HEK293 (cell line): ENCODE measurements around the gene LRRK1.

ENCODE experiments used
- CTCF ChIA-PET: fragments of 350-600 bp; formaldehyde crosslinking; extraction: SDS; loops from one replicate; lab custom pipeline; 2021; ENCODE audit warnings: antibody characterized with exemption; lab: Yijun Ruan, JAX
- POLR2A ChIA-PET: fragments of 300-600 bp; formaldehyde crosslinking; extraction: SDS; loops from one replicate; lab custom pipeline; 2020; ENCODE audit warnings: antibody characterized with exemption, inconsistent platforms; lab: Yijun Ruan, JAX
- H3K27ac ChIP-seq: fragments of 200-500 bp; sonication (Bioruptor generic); 2 replicates; pipeline ENCODE4 v1.5.1; 2014; ENCODE audit warnings: low read depth, low read length, control low read depth, inconsistent platforms; ENCODE audit errors: extremely low read depth
- H3K36me3 ChIP-seq, 2 experiments: fragments of 200-500 bp in 1 of 2; sonication (Bioruptor generic) in 1 of 2; 1 replicate in 1 of 2; 2 replicates in 1 of 2; pipeline ENCODE4 v1.5.1; 2014 to 2017; ENCODE audit warnings: inconsistent platforms in 2 of 2, low read length in 2 of 2; ENCODE audit not compliant: control insufficient read depth in 2 of 2, insufficient read depth in 1 of 2
- H3K4me1 ChIP-seq: fragments of 200-500 bp; sonication (Bioruptor generic); 2 replicates; pipeline ENCODE4 v1.5.1; 2014; ENCODE audit warnings: mild to moderate bottlenecking, low read length, inconsistent platforms; ENCODE audit not compliant: control insufficient read depth, insufficient read depth
- H3K4me3 ChIP-seq: 2 replicates; pipeline ENCODE4 v1.5.1; 2011; ENCODE audit warnings: low read depth, mild to moderate bottlenecking, control low read depth, low read length, moderate library complexity
- H3K9me3 ChIP-seq: fragments of 200-500 bp; sonication (Bioruptor generic); 2 replicates; pipeline ENCODE4 v1.5.1; 2014; ENCODE audit warnings: low read depth, low read length, inconsistent platforms; ENCODE audit not compliant: control insufficient read depth, insufficient read depth
- PATZ1 ChIP-seq: fragments of 450-650 bp; formaldehyde crosslinking; IDR thresholded peaks from 2 replicates; pipeline ENCODE4 v1.5.1; 2016; ENCODE audit warnings: missing biosample characterization, missing genetic modification characterization
- REPIN1 ChIP-seq: fragments of 450-650 bp; formaldehyde crosslinking; IDR thresholded peaks from 2 replicates; pipeline ENCODE4 v1.5.1; 2017; ENCODE audit warnings: missing biosample characterization, missing genetic modification characterization, low read depth
- TSHZ1 ChIP-seq: fragments of 450-650 bp; formaldehyde crosslinking; IDR thresholded peaks from 2 replicates; pipeline ENCODE4 v1.5.1; 2016; ENCODE audit warnings: missing biosample characterization, missing genetic modification characterization, borderline replicate concordance
- ZBTB10 ChIP-seq: fragments of 450-650 bp; formaldehyde crosslinking; IDR thresholded peaks from 2 replicates; pipeline ENCODE4 v1.5.1; 2016; ENCODE audit warnings: missing biosample characterization, missing genetic modification characterization
- ZBTB11 ChIP-seq: fragments of 450-650 bp; formaldehyde crosslinking; conservative IDR thresholded peaks from 2 replicates; pipeline ENCODE4 v1.5.1; 2016; ENCODE audit warnings: low read depth, missing biosample characterization, missing genetic modification characterization
- ZNF132 ChIP-seq: fragments of 450-650 bp; formaldehyde crosslinking; IDR thresholded peaks from 2 replicates; pipeline ENCODE4 v1.5.1; 2017; ENCODE audit warnings: missing biosample characterization, missing genetic modification characterization, borderline replicate concordance
- ZNF18 ChIP-seq: fragments of 450-650 bp; formaldehyde crosslinking; IDR thresholded peaks from 2 replicates; pipeline ENCODE4 v1.5.1; 2016; ENCODE audit warnings: missing biosample characterization, missing genetic modification characterization
- ZNF184 ChIP-seq: fragments of 450-650 bp; IDR thresholded peaks from 2 replicates; pipeline ENCODE4 v1.5.1; 2018; ENCODE audit warnings: missing biosample characterization, mild to moderate bottlenecking, missing genetic modification characterization
- ZNF221 ChIP-seq: fragments of 450-650 bp; formaldehyde crosslinking; IDR thresholded peaks from 2 replicates; pipeline ENCODE4 v1.5.1; 2017; ENCODE audit warnings: missing biosample characterization, missing genetic modification characterization, borderline replicate concordance
- ZNF391 ChIP-seq: fragments of 450-650 bp; formaldehyde crosslinking; IDR thresholded peaks from 2 replicates; pipeline ENCODE4 v1.5.1; 2016; ENCODE audit warnings: low read depth, missing biosample characterization, missing genetic modification characterization, borderline replicate concordance
- ZNF423 ChIP-seq: fragments of 450-650 bp; formaldehyde crosslinking; IDR thresholded peaks from 2 replicates; pipeline ENCODE4 v1.5.1; 2016; ENCODE audit warnings: missing biosample characterization, missing genetic modification characterization
- ZNF501 ChIP-seq: fragments of 450-650 bp; formaldehyde crosslinking; IDR thresholded peaks from 2 replicates; pipeline ENCODE4 v1.5.1; 2016; ENCODE audit warnings: missing biosample characterization, missing genetic modification characterization
- ZNF549 ChIP-seq: fragments of 450-650 bp; IDR thresholded peaks from 2 replicates; pipeline ENCODE4 v1.5.1; 2018; ENCODE audit warnings: missing biosample characterization, missing genetic modification characterization, mild to moderate bottlenecking, inconsistent platforms, moderate library complexity
- ZNF558 ChIP-seq: fragments of 450-650 bp; formaldehyde crosslinking; IDR thresholded peaks from 2 replicates; pipeline ENCODE4 v1.5.1; 2016; ENCODE audit warnings: missing biosample characterization, missing genetic modification characterization
- ZNF610 ChIP-seq: fragments of 450-650 bp; formaldehyde crosslinking; IDR thresholded peaks from 2 replicates; pipeline ENCODE4 v1.5.1; 2016; ENCODE audit warnings: missing biosample characterization, missing genetic modification characterization, borderline replicate concordance
- ZNF624 ChIP-seq: fragments of 450-650 bp; formaldehyde crosslinking; IDR thresholded peaks from 2 replicates; pipeline ENCODE4 v1.5.1; 2017; ENCODE audit warnings: missing biosample characterization, missing genetic modification characterization
- ZNF629 ChIP-seq: fragments of 450-650 bp; formaldehyde crosslinking; IDR thresholded peaks from 2 replicates; pipeline ENCODE4 v1.5.1; 2017; ENCODE audit warnings: missing biosample characterization, missing genetic modification characterization
- ZNF664 ChIP-seq: fragments of 450-650 bp; formaldehyde crosslinking; IDR thresholded peaks from 2 replicates; pipeline ENCODE4 v1.5.1; 2016; ENCODE audit warnings: missing biosample characterization, missing genetic modification characterization

Gene LRRK1

GRCh38 chr15:101114610-101115009 is 195.5 kb downstream of the LRRK1 start:
- TF ChIP-seq ZNF624 (no peak), ZBTB10 (no peak), ZBTB11 (tag by site-specific recombination) (no peak), ZNF184 (tag by site-specific recombination) (no peak), ZNF501 (tag by site-specific recombination) (no peak), ZNF610 (tag by site-specific recombination) (no peak), TSHZ1 (tag by site-specific recombination) (no peak)
- TF ChIP-seq, all 188 proteins: peak for 0
- POLR2A ChIA-PET: interaction anchor here (1.5 kb wide), 1 partner anchor 9 kb away, joined by 4 read pairs; no protein-coding TSS in a partner anchor
- Histone ChIP-seq H3K4me1 (no peaks in the 10 kb centered on the region), H3K9me3 (no peaks in the 10 kb centered on the region), H3K4me3 (no peak overlapping the region), H3K36me3 (no peaks in the 10 kb centered on the region), H3K27ac (no peak overlapping the region)
- CTCF ChIA-PET: interaction anchor here (0.6 kb wide), 1 partner anchor 19 kb away, joined by 3 read pairs; no protein-coding TSS in a partner anchor

- Histone ChIP-seq H3K4me3 (no peak overlapping the region), H3K4me1 (no peaks in the 10 kb centered on the region), H3K27ac (no peak overlapping the region), H3K36me3 (no peaks in the 10 kb centered on the region), H3K9me3 (no peaks in the 10 kb centered on the region)
- ChIA-PET CTCF (no interaction called here), POLR2A (interaction anchor here (1.2 to 1.5 kb wide), 2 partner anchors 9 to 136 kb away, joined by 3 to 4 read pairs; partner anchors contain the start of gene CHSY1)
- TF ChIP-seq ZNF664: no peak
- no peak for TF ChIP-seq ZNF629 (tag by site-specific recombination)
- TF ChIP-seq ZNF558 (tag by site-specific recombination): no peak
- TF ChIP-seq REPIN1 (tag by site-specific recombination): no peak
- TF ChIP-seq ZBTB10: no peak
- TF ChIP-seq ZNF221: no peak
- no peak for TF ChIP-seq ZNF132
- no peak for TF ChIP-seq ZNF549 (tag by site-specific recombination)
- no peak for TF ChIP-seq ZNF423 (tag by site-specific recombination)
- no peak for TF ChIP-seq PATZ1
- no peak for TF ChIP-seq ZNF391
- no peak for TF ChIP-seq ZNF18 (tag by site-specific recombination)
Measured at GRCh38 chr15:101115393-101115785, 196.2 kb downstream of the LRRK1 start.
